HG02870 (cell line): ENCODE measurements around the gene RNF220.
A peak's percentile ranks its signal among the peaks of the same experiment; 100 is the strongest.

Source experiments
- ATAC-seq: cut with Tn5 transposase; IDR thresholded peaks from one replicate; pipeline ENCODE4 v1.9.1; 2021; ENCODE audit warnings: mild to moderate bottlenecking, moderate library complexity; ENCODE audit not compliant: unreplicated experiment

RNF220 gene

DNA sequence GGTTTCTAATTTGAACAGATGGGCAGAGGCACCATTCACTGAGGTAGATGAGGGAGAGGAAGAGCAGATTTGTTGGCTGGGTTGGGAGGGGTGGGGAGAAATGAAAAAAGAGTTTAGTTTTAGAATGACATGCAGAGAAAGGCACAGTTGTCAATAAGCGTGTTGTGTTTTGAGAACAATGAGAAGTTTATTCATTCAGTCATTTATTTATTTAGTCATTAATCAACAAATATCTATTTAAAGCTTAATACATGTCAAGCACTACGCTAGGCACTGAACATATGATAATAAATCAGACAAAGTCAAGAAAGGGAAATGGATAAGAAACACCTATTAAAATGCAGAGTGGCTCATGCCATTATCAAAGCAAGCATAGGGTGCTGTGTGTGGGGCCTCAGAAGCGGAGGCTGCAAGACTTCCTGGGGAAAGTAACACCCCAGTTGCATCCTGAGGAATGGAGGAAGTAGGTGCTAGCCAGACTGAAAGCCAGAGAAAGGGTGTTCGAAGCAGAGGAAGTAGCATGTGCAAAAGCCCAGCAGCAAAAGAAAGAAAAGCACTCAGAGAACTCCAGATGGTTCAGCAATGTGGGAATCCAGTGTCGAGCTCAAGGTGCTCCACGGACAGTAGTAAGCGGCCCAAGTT, 114.1 kb downstream of the RNF220 start:
- no peak for ATAC-seq

- no peak for ATAC-seq
Observed at GRCh38 chr1:44521378-44522080, 116.5 kb downstream of the RNF220 start.

DNA sequence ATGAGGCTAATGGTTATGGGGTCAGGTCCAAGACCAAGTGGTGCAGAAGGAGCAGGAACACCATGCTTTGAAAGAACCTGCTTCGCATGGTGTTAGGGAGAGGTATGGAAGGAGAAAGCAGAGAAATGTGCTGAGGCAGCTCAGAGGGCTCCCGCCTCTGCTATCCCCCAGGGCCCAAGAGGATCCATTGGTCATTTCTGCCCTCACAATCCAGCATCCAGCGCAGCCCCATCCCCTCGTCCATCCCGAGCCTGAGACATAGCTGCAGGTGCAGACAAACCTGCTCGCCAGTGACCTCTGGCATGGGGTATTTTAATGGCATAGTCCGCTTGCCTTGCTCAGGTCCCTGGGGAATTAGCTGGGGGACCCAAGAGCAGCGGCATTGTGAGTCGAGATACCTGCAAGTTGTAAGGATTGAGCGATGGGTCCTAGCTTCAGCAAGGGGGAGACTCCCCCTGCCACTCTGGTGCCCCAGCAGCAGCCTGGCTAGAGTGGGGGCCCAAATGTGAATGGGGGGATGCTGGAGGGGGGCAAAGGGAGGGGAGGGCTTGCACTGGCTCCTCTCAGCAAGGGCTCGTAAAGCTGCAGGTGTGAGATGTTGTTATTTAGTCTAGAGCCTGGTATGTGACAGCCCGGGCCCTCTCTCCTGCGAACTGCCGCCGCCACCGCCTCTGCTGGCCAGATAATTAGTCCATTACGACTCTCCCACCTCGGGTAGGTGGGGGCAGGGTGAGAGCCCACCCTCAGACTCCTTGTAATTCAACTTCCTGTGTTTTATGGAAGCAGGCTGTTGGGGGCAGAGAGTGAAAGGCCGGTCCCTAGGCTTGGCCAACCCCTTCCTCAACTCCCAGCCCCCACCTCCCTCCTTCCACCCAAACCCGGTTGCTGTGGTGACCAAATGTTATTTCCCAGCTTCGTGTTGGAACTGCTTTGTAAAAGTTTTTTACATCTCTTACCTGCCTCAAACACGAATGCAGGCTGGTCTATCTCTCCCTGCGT, 118.8 kb downstream of the RNF220 start:
- no peak for ATAC-seq

- ATAC-seq: no peak
Observed at GRCh38 chr1:44524655-44525500, 119.8 kb downstream of the RNF220 start.

DNA sequence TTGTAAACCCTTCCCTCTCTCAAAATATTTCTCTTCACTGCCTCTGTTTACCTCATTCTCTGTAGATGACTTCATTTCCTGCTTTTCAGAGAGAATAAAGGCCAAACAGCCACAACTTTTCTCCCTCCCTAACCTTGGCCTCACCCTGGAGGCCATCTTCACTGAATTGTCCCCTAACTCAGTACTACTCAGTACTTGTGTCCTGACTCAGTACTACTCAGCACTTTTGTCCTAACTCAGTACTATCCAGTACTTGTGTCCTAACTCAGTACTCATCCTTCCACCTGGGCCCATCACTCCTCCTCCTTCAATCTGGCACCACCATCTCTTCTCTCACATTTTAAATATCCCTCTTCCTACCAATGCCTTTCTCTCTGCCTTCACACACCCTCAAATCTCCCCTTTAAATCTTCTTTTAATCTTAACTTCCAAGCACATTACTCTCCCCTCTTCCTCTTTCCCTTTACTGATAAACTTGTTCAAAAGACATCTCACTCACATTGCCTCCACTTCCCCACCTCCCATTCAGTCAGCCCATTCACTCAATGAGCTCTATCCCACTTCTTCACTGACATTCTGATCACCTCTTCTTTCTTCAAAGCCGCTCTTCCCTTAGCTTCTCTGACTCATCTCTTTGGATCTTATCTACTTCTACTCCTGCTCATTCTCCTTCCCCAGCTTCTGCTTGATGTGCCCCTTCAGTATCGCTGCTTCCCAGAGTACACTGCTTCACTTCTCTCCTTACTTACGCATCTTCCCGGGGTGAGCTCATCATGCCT, 121.4 kb downstream of the RNF220 start:
- ATAC-seq: no peak

GRCh38 chr1:44531785-44532566, 126.9 kb downstream of the RNF220 start:
- peak; percentile 67 for ATAC-seq

DNA sequence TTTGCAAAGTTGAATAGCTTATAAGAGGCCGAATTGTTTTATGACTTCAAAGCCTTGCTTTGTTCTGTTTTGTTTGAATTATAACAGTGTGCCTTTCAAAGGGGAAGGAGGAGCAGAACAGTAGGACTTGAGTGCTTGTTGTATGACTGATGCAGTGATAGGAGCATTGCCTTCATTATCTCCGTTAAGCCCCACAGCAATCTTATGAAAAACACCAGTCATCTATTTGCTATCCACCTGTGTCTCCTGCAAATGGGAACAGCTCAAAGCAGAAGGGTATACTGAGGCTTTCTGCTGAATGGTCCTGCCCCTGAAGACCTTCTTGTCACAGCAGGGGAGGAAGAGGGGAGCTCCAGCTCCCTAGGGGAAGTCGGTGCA, 127.5 kb downstream of the RNF220 start:
- no peak for ATAC-seq

DNA sequence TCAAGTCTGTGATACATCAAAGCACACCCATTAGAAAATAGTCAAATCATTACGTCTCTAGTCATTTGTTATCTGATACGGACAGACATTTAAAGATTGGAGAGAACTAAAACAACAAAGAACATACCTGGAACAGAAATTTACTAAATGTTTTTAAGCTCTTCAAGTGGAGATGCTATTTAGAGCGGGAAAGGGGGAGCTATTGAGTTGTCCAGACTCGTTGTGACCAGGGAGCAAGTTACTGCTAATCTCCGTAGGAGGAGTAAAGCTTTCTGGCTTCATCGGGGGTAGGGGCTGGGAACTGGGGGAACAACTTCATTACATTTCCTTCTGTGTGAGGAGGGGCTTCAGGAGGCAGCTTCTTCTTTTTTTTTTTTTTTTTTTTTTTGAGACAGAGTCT, 129.7 kb downstream of the RNF220 start:
- ATAC-seq: no peak

DNA sequence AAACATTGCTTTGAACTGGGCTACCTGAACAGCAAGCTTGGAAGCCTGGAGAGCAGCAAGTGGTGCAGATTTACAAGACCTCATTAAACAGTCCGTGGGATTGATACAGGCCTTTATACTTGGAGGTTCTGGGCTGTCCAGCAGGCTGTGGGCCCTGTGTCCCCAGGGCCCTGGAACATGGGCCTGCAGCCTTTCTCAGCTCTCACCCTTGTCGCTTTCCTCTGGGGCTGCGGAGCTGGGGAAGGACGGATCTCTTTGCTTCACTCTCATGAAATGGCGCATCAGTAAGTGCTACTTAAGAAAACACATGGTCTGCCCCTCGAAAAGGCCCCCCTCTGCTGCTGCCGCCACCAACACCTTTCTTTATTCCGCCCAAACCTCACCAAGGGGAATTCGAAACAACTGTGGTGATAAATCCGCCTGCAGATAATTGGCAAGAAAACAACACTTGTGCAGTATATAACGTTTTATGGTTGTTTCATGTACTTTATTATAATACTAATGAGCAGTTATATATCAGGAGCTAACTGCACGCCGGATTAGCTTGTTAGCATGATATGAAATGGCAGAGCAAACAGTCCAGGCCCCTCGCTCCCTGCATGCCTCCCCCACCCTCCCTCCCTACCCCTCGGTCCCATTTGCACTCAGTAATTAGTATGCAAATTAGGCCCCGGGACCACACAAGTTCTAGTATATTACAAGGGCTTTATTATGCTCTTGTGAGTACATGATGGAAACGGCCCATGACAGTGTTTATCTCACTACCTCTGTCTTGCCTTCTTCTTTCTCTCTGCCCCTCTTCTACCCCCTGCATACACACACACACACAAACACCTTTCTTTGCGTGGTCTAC, 131.5 kb downstream of the RNF220 start:
- ATAC-seq: no peak

DNA sequence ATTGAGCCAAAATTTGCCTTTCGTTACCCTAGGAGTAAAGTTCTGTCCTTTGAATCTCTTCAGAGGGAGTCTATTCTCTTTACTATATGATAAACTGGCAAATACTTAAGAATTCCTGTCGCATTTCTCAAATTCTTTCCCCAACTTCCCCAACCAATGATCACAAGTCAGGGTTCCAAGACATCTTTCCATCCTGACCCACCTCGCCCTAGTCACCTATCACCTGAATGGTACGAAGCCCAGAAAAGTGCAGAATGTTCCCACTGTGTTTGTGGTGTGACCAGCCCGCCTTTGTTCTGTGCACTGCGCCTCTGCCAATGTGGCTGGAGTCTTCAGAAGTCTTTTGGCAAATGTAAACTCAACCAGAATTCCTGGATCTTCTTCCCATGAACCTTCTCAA, 132.5 kb downstream of the RNF220 start:
- ATAC-seq: no peak

DNA sequence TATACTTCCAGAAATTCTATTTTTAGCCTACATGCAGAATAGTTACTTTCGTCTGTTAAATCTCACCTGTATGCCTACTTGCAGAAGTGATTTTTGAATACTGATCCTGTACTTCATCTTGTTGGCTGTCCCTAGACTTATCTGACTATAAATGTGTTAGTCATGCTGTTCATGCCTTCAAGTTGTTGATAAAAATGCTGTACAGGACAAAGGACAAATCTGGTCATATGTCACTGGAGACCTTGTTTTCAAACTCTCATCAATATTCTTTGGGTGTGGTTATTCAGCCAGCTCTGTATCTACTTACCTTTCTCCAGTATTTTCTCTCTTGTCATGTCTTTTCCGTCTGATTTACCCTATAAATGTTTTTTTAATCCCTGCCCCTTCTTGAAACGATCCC, 132.9 kb downstream of the RNF220 start:
- ATAC-seq: no peak

DNA sequence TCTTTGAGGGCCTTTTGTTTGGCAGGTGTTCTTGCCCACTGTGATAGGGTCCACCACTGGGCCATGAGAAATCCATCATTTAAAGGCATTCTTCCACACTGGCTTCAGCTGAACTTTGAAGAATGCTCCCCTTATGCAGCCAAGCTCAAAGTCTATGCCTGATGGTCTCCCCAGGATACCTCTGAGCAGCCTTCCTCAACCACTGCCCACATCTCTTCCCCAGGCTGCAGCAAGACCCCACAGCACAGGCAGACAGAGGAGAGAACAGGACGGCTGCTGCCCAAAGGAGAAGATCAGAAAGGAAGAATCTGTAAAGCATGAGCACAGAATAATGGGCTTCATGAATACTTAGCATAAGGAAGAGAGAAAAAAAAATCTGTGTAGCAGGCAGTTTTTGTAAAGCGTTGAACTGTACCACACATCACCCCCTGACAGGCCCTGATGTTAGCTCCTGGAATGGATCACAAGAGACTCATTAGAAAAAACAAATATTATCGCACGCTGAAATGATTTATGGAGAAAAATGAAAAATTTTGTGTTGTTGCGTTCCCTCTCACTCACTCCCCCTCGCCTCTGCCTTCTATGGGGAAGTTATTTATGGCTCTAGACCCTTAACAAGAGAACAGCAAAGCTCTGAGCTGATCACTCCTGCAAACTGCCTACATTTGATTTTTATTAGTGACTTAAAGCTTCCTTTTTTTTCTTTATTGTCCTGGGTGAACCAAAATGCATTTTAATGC, 135.1 kb downstream of the RNF220 start:
- no peak for ATAC-seq

GRCh38 chr1:44542420-44543063, 137.5 kb downstream of the RNF220 start:
- no peak for ATAC-seq

DNA sequence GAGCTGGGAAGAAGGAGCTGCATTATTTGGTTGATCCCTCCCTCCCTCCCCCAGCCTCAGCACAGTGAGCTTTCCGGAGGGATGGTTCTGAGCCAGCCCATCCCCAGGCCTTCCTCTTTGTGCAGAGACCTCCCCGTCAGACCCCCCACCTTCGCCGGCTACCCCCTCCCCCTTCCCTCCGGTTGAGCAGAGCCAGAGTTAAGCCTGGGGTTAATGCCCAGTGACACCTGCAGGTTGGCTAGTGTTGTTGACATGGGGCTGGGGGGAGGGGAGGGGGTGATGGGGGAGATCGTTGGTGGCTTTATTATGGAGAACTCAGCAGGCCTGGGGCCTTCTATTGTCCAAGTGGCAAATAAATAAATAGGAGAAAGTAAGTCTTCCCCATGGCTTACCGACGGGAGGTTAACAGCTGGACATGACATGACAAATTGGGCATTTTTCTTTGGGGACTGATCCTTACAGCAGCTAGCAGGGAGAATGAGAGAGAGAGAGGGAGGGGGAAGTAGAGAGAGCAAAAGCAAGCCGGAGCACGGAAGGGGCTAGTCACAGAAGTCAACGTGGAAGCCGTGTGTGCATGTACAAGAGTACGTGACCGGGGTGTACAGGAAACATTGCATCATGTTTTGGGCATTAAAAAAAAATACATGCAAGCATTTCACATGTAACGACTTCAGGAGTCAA, 138.1 kb downstream of the RNF220 start:
- ATAC-seq: no peak

DNA sequence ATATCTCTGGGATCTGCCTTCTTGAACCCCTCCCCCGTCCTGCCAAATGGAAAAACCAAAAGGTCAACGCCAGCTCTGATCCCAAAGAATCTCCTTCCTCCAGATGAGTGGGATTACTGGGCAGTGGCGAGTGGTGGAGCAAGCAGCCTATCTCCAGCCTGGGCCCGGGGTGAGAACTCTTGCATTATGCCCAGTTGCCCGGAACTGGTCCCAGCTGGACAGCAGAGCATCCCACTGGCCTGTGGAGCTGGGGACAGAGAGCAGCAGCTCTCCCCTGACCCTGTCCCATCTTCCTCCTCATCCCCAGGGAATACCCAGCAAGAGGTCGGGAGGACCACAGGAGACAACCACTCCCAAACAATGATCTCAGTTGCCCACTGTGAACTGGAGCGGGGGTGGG, 138.7 kb downstream of the RNF220 start:
- no peak for ATAC-seq

DNA sequence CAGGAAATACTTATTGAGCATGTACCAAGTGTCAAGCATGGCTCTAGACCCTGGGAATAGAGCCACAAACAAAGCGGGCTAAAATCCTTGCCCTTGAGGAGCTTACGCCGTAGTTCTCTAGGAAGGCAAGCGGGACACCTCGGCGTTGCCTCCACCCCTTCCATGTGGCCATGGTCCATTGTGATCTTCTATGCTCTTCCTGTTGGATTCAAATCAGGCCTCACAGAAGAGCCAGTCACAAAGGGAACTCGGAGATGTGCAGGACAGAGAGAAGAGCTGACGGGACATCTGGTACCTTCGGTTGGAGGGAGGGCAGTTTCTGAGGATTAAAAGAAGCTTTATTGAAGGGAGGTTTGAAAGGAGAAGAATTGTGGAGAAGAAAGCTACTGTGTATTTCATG, 139.9 kb downstream of the RNF220 start:
- ATAC-seq: no peak

DNA sequence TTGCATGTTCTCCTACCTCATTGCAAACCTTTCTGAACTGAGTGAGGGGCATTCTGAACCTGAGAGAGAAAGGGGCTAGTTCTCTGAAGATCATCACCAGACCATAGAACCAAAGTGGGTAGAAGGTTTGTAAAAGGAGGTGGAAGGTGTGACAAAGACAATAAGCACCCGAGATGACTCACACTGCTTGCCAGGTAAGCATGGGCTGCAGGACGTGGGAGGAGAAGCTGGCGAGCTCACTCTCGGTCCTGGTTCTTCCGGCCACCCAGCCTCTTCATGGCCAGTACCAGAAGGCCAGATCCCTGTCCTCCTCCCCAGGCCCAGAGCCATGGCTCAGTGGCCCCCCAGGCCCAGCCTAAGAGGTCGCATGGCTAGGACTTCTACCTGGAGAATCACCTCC, 140.9 kb downstream of the RNF220 start:
- no peak for ATAC-seq
